Breast epithelium (tissue), 3 donors: Measurements from ENCODE around the gene IL1RAPL2.

Experiments
- CTCF ChIP-seq, 3 donors: fragments of 450-650 bp; IDR thresholded peaks; one replicate each; pipeline ENCODE4 v1.5.1; 2016 to 2017; ENCODE audit warnings: antibody characterized with exemption in 3 of 3, mild to moderate bottlenecking in 3 of 3, moderate library complexity in 3 of 3
- POLR2A ChIP-seq: fragments of 450-650 bp; IDR thresholded peaks from one replicate; pipeline ENCODE4 v1.6.1; 2016; ENCODE audit warnings: antibody characterized with exemption, mild to moderate bottlenecking, moderate library complexity

- TF ChIP-seq POLR2A: no peak
- TF ChIP-seq CTCF (IDR thresholded peaks at IDR 0.05): no peak
Observed at GRCh38 chrX:105328773-105329172, 762.8 kb downstream of the IL1RAPL2 start.
